Cardiac fibroblast (primary cell): ENCODE results near the gene COL7A1.

Experiments
- DNase-seq, 2 donors: peaks; one replicate each; pipeline versions ENCODE4 v3.0.0 to v3.0.0-alpha.2; 2010; ENCODE audit warnings: low read depth in 2 of 2
- H3K4me3 ChIP-seq, 2 donors: replicated peaks in 1 of 2; 1 replicate in 1 of 2; 2 replicates in 1 of 2; pipeline ENCODE4 v1.5.1; 2011; ENCODE audit warnings: low read depth in 2 of 2, low read length in 2 of 2, mild to moderate bottlenecking in 2 of 2, moderate library complexity in 1 of 2
- TF ChIP-seq, protein P1 (sequence below): IDR thresholded peaks from one replicate; pipeline ENCODE4 v1.5.1; 2011; ENCODE audit warnings: low read depth, mild to moderate bottlenecking, low read length, inconsistent platforms

Gene COL7A1

DNA sequence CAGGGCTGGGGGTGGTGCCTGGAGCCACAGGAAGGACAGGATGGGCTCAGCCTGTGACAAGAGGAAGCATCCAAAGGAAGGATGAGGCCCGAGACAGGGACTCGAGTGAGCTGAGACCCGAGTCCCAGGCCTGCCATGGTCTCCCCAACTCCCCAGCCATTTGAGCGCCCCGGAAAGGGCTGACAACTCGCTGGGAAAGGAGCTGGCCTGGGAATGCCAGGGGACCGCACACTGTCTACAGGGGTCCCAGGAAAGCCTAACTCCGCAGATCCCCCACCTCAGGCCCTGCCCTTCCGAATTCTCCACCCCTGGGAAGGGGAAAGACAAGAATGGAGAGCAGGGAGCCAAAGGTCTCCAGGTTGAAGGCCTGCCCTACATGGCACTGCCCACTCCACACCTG lies 70.2 kb downstream of the COL7A1 start:
- no peak overlapping the region for H3K4me3 ChIP-seq
- TF ChIP-seq, protein P1, sequence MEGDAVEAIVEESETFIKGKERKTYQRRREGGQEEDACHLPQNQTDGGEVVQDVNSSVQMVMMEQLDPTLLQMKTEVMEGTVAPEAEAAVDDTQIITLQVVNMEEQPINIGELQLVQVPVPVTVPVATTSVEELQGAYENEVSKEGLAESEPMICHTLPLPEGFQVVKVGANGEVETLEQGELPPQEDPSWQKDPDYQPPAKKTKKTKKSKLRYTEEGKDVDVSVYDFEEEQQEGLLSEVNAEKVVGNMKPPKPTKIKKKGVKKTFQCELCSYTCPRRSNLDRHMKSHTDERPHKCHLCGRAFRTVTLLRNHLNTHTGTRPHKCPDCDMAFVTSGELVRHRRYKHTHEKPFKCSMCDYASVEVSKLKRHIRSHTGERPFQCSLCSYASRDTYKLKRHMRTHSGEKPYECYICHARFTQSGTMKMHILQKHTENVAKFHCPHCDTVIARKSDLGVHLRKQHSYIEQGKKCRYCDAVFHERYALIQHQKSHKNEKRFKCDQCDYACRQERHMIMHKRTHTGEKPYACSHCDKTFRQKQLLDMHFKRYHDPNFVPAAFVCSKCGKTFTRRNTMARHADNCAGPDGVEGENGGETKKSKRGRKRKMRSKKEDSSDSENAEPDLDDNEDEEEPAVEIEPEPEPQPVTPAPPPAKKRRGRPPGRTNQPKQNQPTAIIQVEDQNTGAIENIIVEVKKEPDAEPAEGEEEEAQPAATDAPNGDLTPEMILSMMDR: no peak
- DNase-seq: no peak

DNA sequence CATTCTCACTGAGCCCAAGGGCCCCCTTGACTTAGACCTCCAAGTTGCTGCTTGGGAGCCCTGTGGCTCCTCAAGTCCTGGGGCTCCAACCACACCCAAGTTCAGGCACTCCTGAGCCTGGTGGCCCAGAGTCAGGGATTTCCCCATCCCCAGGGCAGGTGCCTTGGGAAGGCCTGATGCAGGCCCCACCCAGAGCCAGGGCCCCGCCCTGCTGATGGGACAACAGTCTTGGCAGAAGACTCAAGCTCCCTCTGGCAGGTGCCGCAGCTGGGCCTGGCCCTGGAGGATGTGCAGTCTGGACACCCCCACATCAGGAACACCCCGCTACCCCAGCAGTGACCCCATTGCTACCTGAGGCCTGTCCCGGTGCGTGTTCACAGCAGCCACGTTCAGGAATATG lies 73.5 kb downstream of the COL7A1 start:
- DNase-seq: no peak
- no peak overlapping the region for H3K4me3 ChIP-seq
- TF ChIP-seq, protein P1: no peak

DNA sequence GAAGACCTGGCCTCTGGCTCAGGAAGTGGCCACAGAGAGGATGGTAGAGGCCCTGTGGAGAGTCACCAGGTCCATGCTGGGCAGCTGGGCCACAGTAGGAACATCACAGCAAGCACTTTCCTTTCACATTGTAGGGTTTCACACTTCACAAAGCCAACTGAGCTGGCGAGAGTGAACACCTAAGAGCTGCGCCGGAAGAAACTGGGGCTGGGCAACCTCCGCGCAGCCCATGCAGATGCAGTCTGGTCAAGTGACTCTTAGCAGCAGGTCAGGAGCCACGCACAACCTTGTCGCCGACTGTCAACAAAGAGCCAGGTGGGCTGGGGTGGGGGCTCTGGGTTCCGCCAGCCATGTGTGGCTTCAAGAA lies 75.9 kb downstream of the COL7A1 start:
- DNase-seq: no peak
- H3K4me3 ChIP-seq: no peak overlapping the region
- TF ChIP-seq, protein P1: no peak

DNA sequence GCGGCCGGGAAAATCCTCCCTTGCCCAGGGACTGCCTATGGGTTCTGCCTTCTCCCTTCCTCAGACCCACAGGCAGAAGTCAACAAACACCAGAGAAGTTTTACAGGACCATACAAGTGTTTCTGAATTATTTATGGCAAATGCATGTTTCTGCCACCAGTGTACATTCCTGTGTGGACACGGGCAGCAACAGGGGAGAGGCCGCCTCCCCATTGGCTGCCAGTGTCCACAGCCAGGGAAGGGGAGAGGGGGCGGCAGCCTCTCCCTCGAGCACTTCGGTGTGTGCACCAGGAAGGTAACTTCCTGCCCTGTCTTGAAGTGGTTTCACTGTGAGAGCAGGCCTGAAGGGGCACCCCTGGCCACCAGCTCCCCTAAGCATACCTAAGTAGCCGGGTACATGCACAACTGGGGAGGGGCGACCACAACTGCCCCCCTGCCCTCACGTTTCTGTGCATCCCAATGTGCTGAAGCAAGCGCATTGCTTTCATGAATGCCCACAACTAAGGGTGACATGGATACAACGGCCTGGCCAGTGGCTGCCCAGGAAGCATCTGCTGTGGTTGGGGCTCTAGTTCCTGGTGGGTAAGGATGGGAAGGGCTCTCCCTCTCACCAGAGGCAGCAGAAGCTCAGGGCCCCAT lies 76.4 kb downstream of the COL7A1 start:
- DNase-seq: no peak
- no peak overlapping the region for H3K4me3 ChIP-seq
- TF ChIP-seq, protein P1: no peak

DNA sequence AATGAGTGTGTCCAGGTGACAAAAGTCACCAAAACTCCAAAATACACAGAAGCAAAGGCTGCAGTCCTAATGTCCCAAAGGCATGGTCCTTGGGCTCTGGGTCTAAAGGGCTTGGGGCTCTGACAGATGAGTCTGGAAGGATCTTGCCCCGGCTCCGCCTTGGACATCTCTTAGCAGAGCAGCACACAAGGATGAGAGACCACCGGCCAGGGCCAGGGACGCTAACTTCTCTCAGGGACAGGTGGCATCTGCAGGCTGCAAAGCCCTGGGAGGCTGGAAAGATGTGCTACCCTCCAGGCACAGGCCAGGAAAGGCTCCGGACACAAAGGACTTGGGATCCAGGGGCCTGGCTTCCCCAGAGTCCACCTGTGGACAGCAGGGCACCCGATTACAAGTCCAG lies 77.1 kb downstream of the COL7A1 start:
- TF ChIP-seq, protein P1: no peak
- DNase-seq: no peak
- H3K4me3 ChIP-seq: no peak overlapping the region

DNA sequence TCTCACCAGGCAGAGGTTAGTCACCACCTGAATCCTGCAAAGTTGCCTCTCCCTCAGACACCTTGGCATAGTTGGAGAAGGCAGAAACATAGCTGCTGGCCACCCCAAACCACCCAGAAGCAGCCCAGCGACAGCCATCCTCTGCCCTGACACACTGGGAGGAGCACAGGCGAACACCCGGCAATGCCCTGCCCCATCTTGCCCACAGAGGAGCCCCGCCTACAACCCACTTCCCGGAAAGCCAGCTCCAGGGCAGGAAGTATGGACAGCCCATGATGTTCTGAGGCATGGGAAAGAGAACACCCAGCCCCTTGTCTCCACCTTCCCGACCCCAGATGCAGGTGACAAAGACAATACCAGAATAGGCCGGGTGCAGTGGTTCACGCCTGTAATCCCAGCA lies 78.6 kb downstream of the COL7A1 start:
- DNase-seq: no peak
- TF ChIP-seq, protein P1: no peak
- no peak overlapping the region for H3K4me3 ChIP-seq
